Loucy (cell line): ENCODE data around the gene ROBO2.

ENCODE experiments used
- H2AFZ ChIP-seq: fragments of 200-600 bp; sonication (generic); 2 replicates; pipeline ENCODE4 v1.6.0; 2016; ENCODE audit warnings: antibody characterized with exemption, mild to moderate bottlenecking, low read length, moderate library complexity
- H3F3A ChIP-seq: fragments of 200-600 bp; 2 replicates; pipeline ENCODE4 v1.6.0; 2016; ENCODE audit warnings: antibody characterized with exemption, low read depth, mild to moderate bottlenecking
- H3K27me3 ChIP-seq: fragments of 200-600 bp; sonication (generic); 2 replicates; pipeline ENCODE4 v1.6.1; 2014; ENCODE audit warnings: low read length, mild to moderate bottlenecking; ENCODE audit not compliant: insufficient read depth, poor library complexity, severe bottlenecking
- H3K36me3 ChIP-seq: fragments of 200-600 bp; sonication (generic); 2 replicates; pipeline ENCODE4 v1.6.1; 2016; ENCODE audit warnings: low read length; ENCODE audit not compliant: insufficient read depth
- H3K4me1 ChIP-seq: fragments of 200-600 bp; sonication (generic); 2 replicates; pipeline ENCODE4 v1.5.1; 2014; ENCODE audit warnings: low read length, mild to moderate bottlenecking; ENCODE audit not compliant: insufficient read depth, poor library complexity, severe bottlenecking
- H3K4me2 ChIP-seq: fragments of 200-600 bp; sonication (generic); 2 replicates; pipeline ENCODE4 v1.6.0; 2014; ENCODE audit warnings: antibody characterized with exemption, low read length, low read depth, mild to moderate bottlenecking; ENCODE audit not compliant: poor library complexity, severe bottlenecking
- H3K4me3 ChIP-seq: fragments of 200-600 bp; sonication (generic); 2 replicates; pipeline ENCODE4 v1.5.1; 2014; ENCODE audit warnings: low read length, mild to moderate bottlenecking, mixed read lengths; ENCODE audit not compliant: poor library complexity, severe bottlenecking
- H3K79me2 ChIP-seq: fragments of 200-600 bp; sonication (generic); 2 replicates; pipeline ENCODE4 v1.6.1; 2014; ENCODE audit warnings: low read length; ENCODE audit not compliant: insufficient read depth
- H3K9ac ChIP-seq: fragments of 200-600 bp; sonication (generic); 2 replicates; pipeline ENCODE4 v1.6.0; 2014; ENCODE audit warnings: mild to moderate bottlenecking, low read depth, low read length, moderate library complexity; ENCODE audit not compliant: poor library complexity, severe bottlenecking
- H3K9me2 ChIP-seq: fragments of 200-600 bp; sonication (generic); replicated peaks from 2 replicates; pipeline ENCODE4 v1.6.1; 2016; ENCODE audit warnings: low read depth, low read length, mixed read lengths
- H3K9me3 ChIP-seq: fragments of 200-600 bp; sonication (generic); 2 replicates; pipeline ENCODE4 v1.6.1; 2014; ENCODE audit warnings: mild to moderate bottlenecking, antibody characterized with exemption, low read length, low read depth; ENCODE audit not compliant: insufficient read depth
- H4K20me1 ChIP-seq: fragments of 200-600 bp; sonication (generic); 2 replicates; pipeline ENCODE4 v1.6.0; 2014; ENCODE audit warnings: antibody characterized with exemption, low read length, mild to moderate bottlenecking; ENCODE audit not compliant: insufficient read depth, poor library complexity, severe bottlenecking
- CTCF ChIP-seq: fragments of 200-600 bp; sonication (generic); conservative IDR thresholded peaks from 2 replicates; pipeline ENCODE4 v1.5.1; 2014; ENCODE audit warnings: mild to moderate bottlenecking, antibody characterized with exemption, low read length
- EZH2phosphoT487 ChIP-seq: fragments of 200-600 bp; IDR thresholded peaks from 2 replicates; pipeline ENCODE4 v1.6.1; 2018; ENCODE audit warnings: antibody characterized with exemption, mild to moderate bottlenecking, moderate library complexity, borderline replicate concordance

ROBO2 gene

GRCh38 chr3:77459926-77460325, 420.0 kb downstream of the ROBO2 start:
- Histone ChIP-seq H3K27me3 (no peaks in the 10 kb centered on the region), H3K36me3 (no peaks in the 10 kb centered on the region), H4K20me1 (no peaks in the 10 kb centered on the region), H3K4me1 (no peaks in the 10 kb centered on the region), H3K9me3 (no peaks in the 10 kb centered on the region), H3K4me2 (no peak overlapping the region), H3F3A (no peaks in the 10 kb centered on the region), H3K9me2 (no peaks in the 10 kb centered on the region), H3K79me2 (no peaks in the 10 kb centered on the region), H3K4me3 (no peak overlapping the region), H2AFZ (no peak overlapping the region), H3K9ac (no peak overlapping the region)
- TF ChIP-seq EZH2phosphoT487 = no peak
- no peak for TF ChIP-seq CTCF

GRCh38 chr3:77460326-77460725, 420.4 kb downstream of the ROBO2 start:
- H3K79me2 ChIP-seq = no peaks in the 10 kb centered on the region
- H3K4me1 ChIP-seq = no peaks in the 10 kb centered on the region
- no peaks in the 10 kb centered on the region for H4K20me1 ChIP-seq
- no peaks in the 10 kb centered on the region for H3K27me3 ChIP-seq
- no peak overlapping the region for H3K9ac ChIP-seq
- no peak for TF ChIP-seq EZH2phosphoT487
- TF ChIP-seq CTCF = no peak
- H3K36me3 ChIP-seq = no peaks in the 10 kb centered on the region
- H3K4me3 ChIP-seq = no peak overlapping the region
- no peaks in the 10 kb centered on the region for H3K9me2 ChIP-seq
- no peak overlapping the region for H2AFZ ChIP-seq
- no peak overlapping the region for H3K4me2 ChIP-seq
- H3F3A ChIP-seq = no peaks in the 10 kb centered on the region
- H3K9me3 ChIP-seq = no peaks in the 10 kb centered on the region

- H3K79me2 ChIP-seq = no peaks in the 10 kb centered on the region
- no peaks in the 10 kb centered on the region for H3K9me2 ChIP-seq
Measured at GRCh38 chr3:77462951-77463350, 423.1 kb downstream of the ROBO2 start.

More at GRCh38 chr3:77462951-77463350, 423.1 kb downstream of the ROBO2 start:
- Histone ChIP-seq H3K4me1 (no peaks in the 10 kb centered on the region), H3K4me2 (no peak overlapping the region), H3K4me3 (no peak overlapping the region), H3K27me3 (no peaks in the 10 kb centered on the region), H3K36me3 (no peaks in the 10 kb centered on the region), H3K9ac (no peak overlapping the region), H3F3A (no peaks in the 10 kb centered on the region), H4K20me1 (no peaks in the 10 kb centered on the region), H2AFZ (no peak overlapping the region), H3K9me3 (no peaks in the 10 kb centered on the region)
- no peak for TF ChIP-seq CTCF
